CD4-positive, alpha-beta T cell treated with Interleukin-21 for 1 hour (primary cell): ENCODE data around the gene MACROD2.

Experiments used
- DNase-seq: peaks from one replicate; pipeline ENCODE4 v3.0.0-alpha.2; 2020

Gene MACROD2

GRCh38 chr20:14553774-14554534 is 558.6 kb downstream of the MACROD2 start:
- DNase-seq: no peak

DNA sequence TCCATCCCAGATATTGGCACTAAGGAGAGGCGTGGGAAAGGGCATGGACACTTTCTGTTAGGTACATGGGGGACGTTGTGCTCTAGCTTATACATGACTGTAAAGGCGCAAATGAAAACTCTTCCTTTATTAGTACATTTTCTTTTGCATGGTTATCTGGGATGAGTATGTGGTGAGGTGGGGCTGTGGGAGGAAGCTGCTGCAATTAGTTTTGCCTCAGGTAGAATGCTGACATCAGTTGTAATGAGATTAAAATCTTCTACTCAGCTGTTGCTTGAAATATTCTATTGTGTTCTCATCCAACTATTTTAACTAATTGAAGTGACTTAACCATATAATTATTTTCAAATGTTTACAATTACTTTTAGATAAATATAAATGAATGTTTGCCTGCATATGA is 560.4 kb downstream of the MACROD2 start:
- no peak for DNase-seq

DNA sequence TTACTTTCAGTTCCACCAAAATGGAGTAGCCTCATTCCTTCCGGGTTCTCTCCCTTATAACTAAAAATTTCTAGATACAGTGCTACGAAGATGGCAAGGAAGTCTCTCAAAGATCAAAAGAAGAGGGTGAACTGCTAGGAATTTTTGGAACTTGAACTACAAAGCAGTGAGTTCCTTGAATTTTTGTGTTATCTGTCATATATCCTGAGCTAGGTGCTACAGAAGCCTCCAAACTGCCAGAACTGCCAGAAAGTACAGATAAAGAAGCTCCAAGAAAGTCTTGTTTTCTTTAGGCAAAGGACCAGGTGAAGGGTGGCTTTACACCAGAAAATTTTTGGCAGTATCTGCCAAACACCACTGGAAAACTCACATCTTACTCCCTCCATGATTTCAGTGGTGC is 560.9 kb downstream of the MACROD2 start:
- no peak for DNase-seq

DNA sequence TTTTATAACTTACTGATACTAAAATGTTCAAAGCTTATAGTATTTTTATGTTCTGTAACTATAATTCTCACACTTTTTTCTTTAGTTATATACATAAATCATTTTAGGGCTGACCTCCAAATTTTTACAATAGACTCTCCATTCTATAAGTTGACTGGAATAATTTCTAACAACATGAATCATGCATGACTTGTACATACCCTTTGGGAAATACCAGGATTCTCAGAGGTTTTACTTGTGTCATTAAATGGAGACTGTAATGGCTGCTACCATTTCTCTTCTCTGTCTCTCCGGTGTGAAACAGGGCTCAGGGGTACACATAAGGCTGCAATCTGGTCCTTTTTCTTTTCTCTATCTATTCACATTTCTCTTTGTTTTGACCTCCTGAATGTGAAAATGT is 564.3 kb downstream of the MACROD2 start:
- no peak for DNase-seq

DNA sequence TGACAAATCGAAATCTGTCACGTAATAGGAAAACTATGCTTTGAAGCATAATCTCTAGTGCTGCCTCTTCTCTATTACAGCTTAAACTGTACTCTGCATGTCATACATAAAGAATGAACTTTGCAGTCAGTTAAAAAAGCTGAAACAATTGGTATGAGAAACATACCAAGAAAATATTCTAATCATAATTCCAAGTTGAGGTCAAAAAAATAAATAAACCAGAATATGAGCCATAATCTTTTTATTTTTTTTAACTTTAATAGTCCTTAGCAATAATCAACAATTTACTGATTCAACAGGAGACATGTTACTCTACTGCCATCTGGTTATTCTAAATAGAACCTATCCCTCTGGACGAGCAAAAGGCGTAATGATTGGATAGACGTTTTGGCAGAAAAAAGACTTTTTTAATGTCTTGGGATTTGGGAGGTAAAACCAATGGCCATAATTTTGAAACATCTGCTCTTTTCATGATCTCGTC is 566.5 kb downstream of the MACROD2 start:
- no peak for DNase-seq

- DNase-seq: no peak
Observed at GRCh38 chr20:14562981-14563380, 567.7 kb downstream of the MACROD2 start.

GRCh38 chr20:14566505-14566904 is 571.2 kb downstream of the MACROD2 start:
- DNase-seq: no peak

DNA sequence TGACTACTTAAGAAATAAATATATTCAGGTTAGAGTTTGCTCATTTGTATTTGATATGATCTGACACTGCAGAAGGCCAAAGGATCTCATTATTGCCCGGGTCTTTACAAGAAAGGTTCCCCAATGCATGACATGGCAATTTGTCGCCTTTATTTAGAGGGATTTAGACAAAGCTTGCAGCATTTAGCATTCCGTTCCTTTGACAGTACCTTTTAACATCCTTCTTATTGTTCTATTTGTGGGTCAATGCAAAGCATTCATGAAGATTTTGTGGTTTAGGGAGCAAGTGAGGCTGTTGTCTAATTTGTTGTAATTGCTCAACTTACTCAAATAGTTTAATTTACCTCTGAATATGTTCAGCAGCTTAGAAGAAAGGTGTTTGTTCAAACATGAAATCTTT is 572.9 kb downstream of the MACROD2 start:
- no peak for DNase-seq

DNA sequence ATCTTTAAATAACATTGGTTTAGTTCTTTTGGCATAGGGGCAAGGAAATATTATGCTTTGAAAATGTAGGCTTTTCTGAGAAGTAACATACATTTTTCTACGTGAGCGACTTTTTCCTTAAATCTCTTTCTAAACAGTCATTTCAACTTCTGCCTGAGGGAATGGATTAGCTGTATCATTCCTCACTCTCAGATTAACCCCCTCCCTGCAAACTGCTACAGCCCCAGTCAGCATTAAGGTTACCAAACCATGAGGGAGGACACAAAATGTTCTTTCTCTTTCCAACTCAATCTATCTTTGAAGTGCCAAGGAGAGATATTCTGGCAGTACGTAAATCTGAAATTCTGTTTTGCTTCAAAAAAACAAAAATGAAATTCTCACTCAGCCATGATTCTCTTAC is 573.4 kb downstream of the MACROD2 start:
- DNase-seq: no peak

- DNase-seq: no peak
Observed at GRCh38 chr20:14569641-14570040, 574.3 kb downstream of the MACROD2 start.

GRCh38 chr20:14570811-14571210 is 575.5 kb downstream of the MACROD2 start:
- no peak for DNase-seq

DNA sequence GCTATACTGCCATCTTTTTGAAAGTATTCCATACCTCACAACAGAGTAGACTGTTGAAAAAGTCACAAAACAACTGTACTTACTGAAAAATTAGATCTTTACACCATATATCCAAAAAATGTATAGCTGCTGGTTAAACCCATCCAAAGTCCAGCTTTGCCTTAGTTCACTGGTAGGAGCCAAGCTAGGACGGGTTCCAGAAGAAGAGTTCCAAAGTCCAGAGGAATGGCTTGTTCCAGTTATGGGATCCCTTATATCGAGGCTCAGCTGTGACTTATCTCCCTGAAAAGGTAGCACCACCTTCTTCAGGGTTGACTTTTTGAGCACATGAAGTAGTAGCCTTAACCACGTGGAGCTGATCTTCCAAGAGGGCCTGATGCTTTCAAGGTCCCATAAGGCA is 578.4 kb downstream of the MACROD2 start:
- DNase-seq: no peak

DNA sequence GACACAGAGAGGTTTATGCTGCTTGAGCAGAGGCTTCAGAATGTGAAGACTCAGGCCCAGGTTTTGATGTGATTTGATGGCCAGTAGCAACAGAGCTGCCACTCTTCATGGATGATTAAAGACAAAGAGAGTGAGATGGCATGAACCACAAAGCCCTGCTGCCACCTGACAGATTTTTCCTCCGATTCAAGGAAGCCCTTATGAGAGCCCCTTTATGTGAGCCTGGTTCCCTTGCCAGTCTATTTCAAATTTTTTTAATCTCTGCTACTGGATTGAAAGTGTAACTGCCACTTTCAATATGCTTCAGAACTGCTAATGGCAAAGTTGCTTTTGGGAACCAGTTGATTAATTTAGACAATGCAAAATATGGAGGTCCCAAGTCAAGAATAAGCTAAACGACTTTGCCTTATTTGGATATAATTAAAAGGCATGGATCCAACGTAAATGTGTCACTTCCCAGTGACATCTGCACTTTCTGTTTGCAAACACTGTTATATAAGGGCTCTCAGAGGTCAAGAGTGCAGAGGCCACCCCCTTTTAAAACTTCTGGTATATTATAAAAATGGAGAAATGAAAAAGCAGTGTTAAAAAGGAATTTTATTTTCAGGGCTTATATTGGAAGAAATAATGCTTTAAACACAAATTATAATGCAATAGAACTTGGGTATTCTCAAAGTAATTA is 581.0 kb downstream of the MACROD2 start:
- DNase-seq: no peak

GRCh38 chr20:14580418-14581074 is 585.2 kb downstream of the MACROD2 start:
- no peak for DNase-seq

DNA sequence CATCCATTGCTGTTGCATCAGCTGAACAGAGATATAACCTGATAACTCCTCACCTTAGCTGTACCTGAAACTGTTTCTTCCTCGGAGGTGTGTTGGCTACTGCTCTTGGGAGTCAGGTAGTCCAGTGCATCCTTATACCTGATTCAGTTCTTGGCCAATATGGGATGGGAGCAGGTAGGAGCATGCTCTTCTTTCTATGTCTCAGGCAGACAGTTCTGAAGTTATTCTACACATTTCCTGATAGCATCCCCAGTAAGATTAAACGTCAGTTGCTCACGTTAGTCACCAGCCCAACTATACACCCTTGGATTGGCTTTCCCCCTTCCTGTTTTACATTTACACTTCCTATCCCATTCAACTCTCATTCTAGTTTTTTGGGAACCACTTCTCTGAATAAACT is 586.4 kb downstream of the MACROD2 start:
- no peak for DNase-seq

- no peak for DNase-seq
Observed at GRCh38 chr20:14582855-14583254, 587.5 kb downstream of the MACROD2 start.

DNA sequence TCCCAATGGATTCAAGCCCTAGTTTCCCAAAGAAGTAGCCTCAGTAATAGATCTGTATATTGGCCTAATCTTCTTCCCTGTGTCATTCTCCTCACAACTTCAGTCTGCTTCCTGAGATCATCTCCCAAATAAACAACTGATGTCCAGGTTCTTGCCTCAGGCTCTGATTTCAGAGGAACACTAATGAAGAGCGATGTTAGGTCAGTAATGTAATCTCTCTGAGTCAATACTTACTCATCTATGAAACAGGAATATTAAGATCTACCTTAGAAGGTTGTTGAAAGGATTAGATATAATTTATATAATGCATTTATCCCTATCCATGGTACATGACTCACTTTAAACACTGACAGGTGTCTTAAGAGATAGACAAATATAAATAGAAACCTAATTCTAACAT is 588.1 kb downstream of the MACROD2 start:
- no peak for DNase-seq

- DNase-seq: no peak
Observed at GRCh38 chr20:14589383-14589782, 594.1 kb downstream of the MACROD2 start.

- DNase-seq: no peak
Observed at GRCh38 chr20:14595051-14595450, 599.7 kb downstream of the MACROD2 start.

- no peak for DNase-seq
Observed at GRCh38 chr20:14597206-14597715, 601.9 kb downstream of the MACROD2 start.

- no peak for DNase-seq
Observed at GRCh38 chr20:14599613-14600012, 604.3 kb downstream of the MACROD2 start.

DNA sequence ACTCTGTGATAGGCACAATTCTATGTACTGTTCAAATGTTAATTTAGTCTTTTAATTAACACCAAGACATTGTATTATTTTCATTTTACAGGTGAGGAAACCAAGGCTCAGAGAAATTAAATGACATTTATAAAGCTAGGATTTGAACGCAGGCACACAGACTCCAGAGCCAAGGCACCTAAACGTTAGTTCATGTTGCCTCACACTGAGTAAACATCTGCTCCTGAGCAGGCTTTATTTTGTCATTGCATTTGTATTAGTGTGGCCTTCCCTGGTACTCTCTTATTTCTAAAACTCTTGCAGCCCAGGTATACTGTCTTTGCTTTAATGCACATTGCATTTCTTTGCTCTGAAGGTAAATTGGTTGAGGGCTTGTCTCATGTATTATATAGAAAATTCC is 605.2 kb downstream of the MACROD2 start:
- DNase-seq: no peak

GRCh38 chr20:14604143-14604542 is 608.8 kb downstream of the MACROD2 start:
- DNase-seq: no peak
